ENCODE measurements around the gene CUL7. TPM values are rescaled to one million over a fixed set of nuclear protein-coding genes. Genes with fewer than 3 reads are reported as not detected.

CUL7 gene
- total and polyA plus RNA-seq, 9 of the 15 experiments (the other 6 are each of a cell fraction or from before 2014, with no cell fraction given) = 0.44 to 20.1 (median 8.6) TPM

DNA sequence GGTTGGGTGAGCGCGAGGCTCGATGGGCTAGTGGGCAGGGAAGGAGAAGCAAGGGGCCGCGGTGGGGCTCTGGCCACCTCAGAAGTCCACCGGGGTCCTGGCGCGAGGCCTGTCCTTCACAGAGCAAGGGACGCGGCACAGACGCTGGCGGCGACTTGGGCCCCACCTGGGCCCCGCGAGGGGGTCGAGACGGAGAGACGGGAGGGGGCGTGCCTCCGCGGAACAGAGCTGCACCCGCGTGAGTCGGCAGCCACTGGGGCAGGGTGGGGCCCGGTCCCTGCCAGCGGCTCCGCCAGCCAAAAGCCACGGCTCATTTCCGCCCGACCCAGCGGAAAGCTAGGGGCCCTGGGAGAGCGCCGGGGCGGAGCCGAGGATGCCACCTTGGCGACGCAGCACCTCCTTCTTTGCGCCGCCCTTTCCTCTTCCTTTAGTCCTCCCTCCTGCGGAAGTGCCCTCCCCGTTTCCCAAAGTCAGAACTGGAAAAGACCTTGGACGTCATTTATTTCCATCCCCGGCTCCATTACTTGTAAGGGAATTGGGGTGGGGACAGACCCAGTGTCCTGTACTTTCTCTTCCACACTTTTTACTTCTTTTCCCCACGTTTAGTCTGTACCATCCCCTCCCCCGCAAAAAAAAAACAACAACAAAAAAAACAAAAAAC is at the start of gene CUL7 (continued):
- TF ChIP-seq HDAC6 (IDR thresholded peaks at IDR 0.05; ENCODE audit: low read depth, low read length) (peak; percentile 87; the same call in 1 of the 2 replicates), RAD51 (IDR thresholded peaks at IDR 0.05; ENCODE audit: borderline replicate concordance, low read depth) (no peak), ZNF717 (CRISPR knock-in tag; IDR thresholded peaks at IDR 0.05) (peak; percentile 85; the same call in 1 of the 2 replicates), KHSRP (IDR thresholded peaks at IDR 0.05) (peak; percentile 51; the same call in 1 of the 2 replicates), ZNF431 (CRISPR knock-in tag; IDR thresholded peaks at IDR 0.05) (no peak), ZNF551 (CRISPR knock-in tag; IDR thresholded peaks at IDR 0.05) (no peak), SIRT6 (IDR thresholded peaks at IDR 0.05; ENCODE audit: low read depth, low read length) (no peak), ZNF696 (CRISPR knock-in tag; conservative IDR thresholded peaks at IDR 0.05) (peak; percentile 75; the same call in 1 of the 2 replicates), MED1 (CRISPR knock-in tag; IDR thresholded peaks at IDR 0.05; ENCODE audit: borderline replicate concordance) (no peak), COPS2 (conservative IDR thresholded peaks at IDR 0.05) (no peak), STAT5B (CRISPR knock-in tag; IDR thresholded peaks at IDR 0.05) (no peak), CBX5 (IDR thresholded peaks at IDR 0.05; ENCODE audit: borderline replicate concordance, low read depth) (no peak), KLF13 (tag; IDR thresholded peaks at IDR 0.05; ENCODE audit: borderline replicate concordance, low read depth) (peak; percentile 97)
- TF ChIP-seq, protein P1, sequence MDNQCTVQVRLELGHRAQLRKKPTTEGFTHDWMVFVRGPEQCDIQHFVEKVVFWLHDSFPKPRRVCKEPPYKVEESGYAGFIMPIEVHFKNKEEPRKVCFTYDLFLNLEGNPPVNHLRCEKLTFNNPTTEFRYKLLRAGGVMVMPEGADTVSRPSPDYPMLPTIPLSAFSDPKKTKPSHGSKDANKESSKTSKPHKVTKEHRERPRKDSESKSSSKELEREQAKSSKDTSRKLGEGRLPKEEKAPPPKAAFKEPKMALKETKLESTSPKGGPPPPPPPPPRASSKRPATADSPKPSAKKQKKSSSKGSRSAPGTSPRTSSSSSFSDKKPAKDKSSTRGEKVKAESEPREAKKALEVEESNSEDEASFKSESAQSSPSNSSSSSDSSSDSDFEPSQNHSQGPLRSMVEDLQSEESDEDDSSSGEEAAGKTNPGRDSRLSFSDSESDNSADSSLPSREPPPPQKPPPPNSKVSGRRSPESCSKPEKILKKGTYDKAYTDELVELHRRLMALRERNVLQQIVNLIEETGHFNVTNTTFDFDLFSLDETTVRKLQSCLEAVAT (IDR thresholded peaks at IDR 0.05) = peak; percentile 37 to 65; a peak in 2 of 4 replicates
- TF ChIP-seq, protein P2, sequence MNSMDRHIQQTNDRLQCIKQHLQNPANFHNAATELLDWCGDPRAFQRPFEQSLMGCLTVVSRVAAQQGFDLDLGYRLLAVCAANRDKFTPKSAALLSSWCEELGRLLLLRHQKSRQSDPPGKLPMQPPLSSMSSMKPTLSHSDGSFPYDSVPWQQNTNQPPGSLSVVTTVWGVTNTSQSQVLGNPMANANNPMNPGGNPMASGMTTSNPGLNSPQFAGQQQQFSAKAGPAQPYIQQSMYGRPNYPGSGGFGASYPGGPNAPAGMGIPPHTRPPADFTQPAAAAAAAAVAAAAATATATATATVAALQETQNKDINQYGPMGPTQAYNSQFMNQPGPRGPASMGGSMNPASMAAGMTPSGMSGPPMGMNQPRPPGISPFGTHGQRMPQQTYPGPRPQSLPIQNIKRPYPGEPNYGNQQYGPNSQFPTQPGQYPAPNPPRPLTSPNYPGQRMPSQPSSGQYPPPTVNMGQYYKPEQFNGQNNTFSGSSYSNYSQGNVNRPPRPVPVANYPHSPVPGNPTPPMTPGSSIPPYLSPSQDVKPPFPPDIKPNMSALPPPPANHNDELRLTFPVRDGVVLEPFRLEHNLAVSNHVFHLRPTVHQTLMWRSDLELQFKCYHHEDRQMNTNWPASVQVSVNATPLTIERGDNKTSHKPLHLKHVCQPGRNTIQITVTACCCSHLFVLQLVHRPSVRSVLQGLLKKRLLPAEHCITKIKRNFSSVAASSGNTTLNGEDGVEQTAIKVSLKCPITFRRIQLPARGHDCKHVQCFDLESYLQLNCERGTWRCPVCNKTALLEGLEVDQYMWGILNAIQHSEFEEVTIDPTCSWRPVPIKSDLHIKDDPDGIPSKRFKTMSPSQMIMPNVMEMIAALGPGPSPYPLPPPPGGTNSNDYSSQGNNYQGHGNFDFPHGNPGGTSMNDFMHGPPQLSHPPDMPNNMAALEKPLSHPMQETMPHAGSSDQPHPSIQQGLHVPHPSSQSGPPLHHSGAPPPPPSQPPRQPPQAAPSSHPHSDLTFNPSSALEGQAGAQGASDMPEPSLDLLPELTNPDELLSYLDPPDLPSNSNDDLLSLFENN (IDR thresholded peaks at IDR 0.05; ENCODE audit: low read depth in 2 of 2, low read length in 2 of 2) = no peak
- TF ChIP-seq, protein P3, sequence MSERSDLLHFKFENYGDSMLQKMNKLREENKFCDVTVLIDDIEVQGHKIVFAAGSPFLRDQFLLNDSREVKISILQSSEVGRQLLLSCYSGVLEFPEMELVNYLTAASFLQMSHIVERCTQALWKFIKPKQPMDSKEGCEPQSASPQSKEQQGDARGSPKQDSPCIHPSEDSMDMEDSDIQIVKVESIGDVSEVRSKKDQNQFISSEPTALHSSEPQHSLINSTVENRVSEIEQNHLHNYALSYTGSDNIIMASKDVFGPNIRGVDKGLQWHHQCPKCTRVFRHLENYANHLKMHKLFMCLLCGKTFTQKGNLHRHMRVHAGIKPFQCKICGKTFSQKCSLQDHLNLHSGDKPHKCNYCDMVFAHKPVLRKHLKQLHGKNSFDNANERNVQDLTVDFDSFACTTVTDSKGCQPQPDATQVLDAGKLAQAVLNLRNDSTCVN (CRISPR knock-in tag; IDR thresholded peaks at IDR 0.05) = peak; percentile 75; the same call in 1 of the 2 replicates
- TF ChIP-seq, protein P4, sequence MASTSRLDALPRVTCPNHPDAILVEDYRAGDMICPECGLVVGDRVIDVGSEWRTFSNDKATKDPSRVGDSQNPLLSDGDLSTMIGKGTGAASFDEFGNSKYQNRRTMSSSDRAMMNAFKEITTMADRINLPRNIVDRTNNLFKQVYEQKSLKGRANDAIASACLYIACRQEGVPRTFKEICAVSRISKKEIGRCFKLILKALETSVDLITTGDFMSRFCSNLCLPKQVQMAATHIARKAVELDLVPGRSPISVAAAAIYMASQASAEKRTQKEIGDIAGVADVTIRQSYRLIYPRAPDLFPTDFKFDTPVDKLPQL (IDR thresholded peaks at IDR 0.05; ENCODE audit: extremely low read depth, insufficient read length) = no peak
- TF ChIP-seq, protein P5, sequence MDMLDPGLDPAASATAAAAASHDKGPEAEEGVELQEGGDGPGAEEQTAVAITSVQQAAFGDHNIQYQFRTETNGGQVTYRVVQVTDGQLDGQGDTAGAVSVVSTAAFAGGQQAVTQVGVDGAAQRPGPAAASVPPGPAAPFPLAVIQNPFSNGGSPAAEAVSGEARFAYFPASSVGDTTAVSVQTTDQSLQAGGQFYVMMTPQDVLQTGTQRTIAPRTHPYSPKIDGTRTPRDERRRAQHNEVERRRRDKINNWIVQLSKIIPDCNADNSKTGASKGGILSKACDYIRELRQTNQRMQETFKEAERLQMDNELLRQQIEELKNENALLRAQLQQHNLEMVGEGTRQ (CRISPR knock-in tag; IDR thresholded peaks at IDR 0.05) = no peak
- TF ChIP-seq, protein P6, sequence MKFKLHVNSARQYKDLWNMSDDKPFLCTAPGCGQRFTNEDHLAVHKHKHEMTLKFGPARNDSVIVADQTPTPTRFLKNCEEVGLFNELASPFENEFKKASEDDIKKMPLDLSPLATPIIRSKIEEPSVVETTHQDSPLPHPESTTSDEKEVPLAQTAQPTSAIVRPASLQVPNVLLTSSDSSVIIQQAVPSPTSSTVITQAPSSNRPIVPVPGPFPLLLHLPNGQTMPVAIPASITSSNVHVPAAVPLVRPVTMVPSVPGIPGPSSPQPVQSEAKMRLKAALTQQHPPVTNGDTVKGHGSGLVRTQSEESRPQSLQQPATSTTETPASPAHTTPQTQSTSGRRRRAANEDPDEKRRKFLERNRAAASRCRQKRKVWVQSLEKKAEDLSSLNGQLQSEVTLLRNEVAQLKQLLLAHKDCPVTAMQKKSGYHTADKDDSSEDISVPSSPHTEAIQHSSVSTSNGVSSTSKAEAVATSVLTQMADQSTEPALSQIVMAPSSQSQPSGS (CRISPR knock-in tag; IDR thresholded peaks at IDR 0.05) = no peak
